A673 (cell line): Measurements from ENCODE around the gene RORB.

Source experiments
- EZH2 ChIP-seq: fragments of 200-600 bp; sonication (generic); IDR thresholded peaks from 2 replicates; pipeline ENCODE4 v1.6.1; 2017; ENCODE audit warnings: borderline replicate concordance, low read depth, mild to moderate bottlenecking, mixed read lengths, antibody characterized with exemption, low read length; ENCODE audit not compliant: poor library complexity, severe bottlenecking
- TF ChIP-seq, protein P1 (sequence below): fragments of 300-800, 200-600 bp; sonication (generic); conservative IDR thresholded peaks from 2 replicates; pipeline ENCODE4 v1.5.1; 2017; ENCODE audit warnings: low read depth, mild to moderate bottlenecking, antibody characterized with exemption, low read length, moderate library complexity, mixed read lengths

DNA sequence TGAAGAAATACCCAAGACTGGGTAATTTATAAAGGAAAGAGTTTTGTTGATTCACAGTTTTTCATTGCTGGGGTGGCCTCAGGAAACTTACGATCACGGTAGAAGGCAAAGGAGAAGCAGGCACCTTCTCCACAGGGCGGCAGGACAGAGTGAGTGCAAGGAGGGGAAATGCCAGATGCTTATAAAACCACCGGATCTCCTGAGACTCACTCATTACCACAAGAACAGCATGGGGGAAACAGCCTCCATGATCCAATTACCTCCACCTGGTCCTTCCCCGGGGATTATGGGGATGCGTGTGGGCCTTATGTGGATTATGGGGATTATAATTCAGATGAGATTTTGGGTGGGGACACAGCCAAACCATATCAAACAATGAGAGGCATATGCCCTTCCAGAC, 18.5 kb upstream of the RORB start:
- TF ChIP-seq, protein P1, sequence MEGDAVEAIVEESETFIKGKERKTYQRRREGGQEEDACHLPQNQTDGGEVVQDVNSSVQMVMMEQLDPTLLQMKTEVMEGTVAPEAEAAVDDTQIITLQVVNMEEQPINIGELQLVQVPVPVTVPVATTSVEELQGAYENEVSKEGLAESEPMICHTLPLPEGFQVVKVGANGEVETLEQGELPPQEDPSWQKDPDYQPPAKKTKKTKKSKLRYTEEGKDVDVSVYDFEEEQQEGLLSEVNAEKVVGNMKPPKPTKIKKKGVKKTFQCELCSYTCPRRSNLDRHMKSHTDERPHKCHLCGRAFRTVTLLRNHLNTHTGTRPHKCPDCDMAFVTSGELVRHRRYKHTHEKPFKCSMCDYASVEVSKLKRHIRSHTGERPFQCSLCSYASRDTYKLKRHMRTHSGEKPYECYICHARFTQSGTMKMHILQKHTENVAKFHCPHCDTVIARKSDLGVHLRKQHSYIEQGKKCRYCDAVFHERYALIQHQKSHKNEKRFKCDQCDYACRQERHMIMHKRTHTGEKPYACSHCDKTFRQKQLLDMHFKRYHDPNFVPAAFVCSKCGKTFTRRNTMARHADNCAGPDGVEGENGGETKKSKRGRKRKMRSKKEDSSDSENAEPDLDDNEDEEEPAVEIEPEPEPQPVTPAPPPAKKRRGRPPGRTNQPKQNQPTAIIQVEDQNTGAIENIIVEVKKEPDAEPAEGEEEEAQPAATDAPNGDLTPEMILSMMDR = no peak
- TF ChIP-seq EZH2 = no peak
